Right lobe of liver (tissue), 4 donors: ENCODE results near the gene TAS2R40.

Experiments
- CTCF ChIP-seq, 4 donors: fragments of 200-600 bp in 3 of 4; fragments of 450-650 bp in 1 of 4; IDR thresholded peaks; one replicate each; pipeline versions ENCODE4 v1.5.1 to v1.8.0; 2016 to 2022; ENCODE audit warnings: antibody characterized with exemption in 4 of 4, mild to moderate bottlenecking in 2 of 4
- POLR2A ChIP-seq: fragments of 450-650 bp; IDR thresholded peaks from one replicate; pipeline ENCODE4 v1.6.1; 2017; ENCODE audit warnings: antibody characterized with exemption, mild to moderate bottlenecking
- donor health status: DM: no; HTN: no; CAD: no.
- donor health status: DM: no; HTN: no; CAD: no.
- donor health status: DM: no; HTN: yes; CAD: no.

- TF ChIP-seq CTCF (IDR thresholded peaks at IDR 0.05) (no peak), POLR2A (no peak)
Measured at GRCh38 chr7:143243614-143244013, 21.8 kb downstream of the TAS2R40 start.
